DMS53 treated with DMSO at 0.1 percent for 48 hours (cell line): ENCODE measurements around the gene CSRP3.
A peak's percentile ranks its signal among the peaks of the same experiment; 100 is the strongest.

Source experiments
- DNase-seq: peaks from one replicate; lab custom pipeline; 2025; ENCODE audit not compliant: unreplicated experiment; lab: John Stamatoyannopoulos, UW

Gene CSRP3

DNA sequence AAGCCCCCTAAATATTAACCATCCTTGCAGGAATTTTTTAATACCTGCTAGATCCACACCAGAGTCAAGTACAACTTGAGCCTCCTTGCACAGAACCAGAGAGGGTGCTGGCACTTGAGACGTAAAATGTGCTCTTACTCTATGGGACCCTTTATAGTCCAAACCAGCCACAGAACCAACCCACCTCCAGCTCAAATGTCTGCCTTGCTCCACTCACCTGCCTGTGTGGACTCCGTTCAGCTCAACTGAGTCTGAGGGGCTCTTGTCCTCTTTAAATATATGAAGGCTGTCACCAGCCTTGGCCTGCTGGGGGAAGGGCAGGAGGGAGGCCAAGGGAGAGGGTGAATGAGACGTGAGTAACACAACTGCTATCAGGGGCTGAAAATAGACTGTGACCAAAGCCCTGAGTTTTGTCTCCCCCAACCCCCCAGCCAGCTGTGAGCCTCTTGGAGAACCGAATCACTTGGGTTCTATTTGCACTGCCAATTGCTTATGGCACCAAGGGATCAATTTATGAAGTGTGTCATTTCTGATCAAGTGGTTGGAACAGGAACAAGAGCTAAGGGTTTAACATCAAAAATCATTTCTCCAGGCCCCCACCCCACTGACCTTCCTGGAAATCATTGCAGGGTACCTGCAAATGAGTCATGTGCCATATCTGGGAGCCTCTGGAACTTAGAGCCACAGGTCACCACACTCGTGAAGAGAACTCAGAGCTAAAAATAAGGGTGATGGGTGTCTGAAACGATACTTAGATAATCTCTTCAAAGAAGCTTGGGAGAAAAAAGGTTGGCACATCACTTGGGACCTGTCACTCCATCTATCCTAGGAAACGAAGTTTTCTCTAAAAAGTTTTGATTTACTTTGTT lies at the start of gene CSRP3:
Gene CSRP3 (minus strand): TSS at position 247 of the 869 bp plus-strand sequence. CDS start 9,535 bp downstream, outside the sequence.
- DNase-seq: no peak

DNA sequence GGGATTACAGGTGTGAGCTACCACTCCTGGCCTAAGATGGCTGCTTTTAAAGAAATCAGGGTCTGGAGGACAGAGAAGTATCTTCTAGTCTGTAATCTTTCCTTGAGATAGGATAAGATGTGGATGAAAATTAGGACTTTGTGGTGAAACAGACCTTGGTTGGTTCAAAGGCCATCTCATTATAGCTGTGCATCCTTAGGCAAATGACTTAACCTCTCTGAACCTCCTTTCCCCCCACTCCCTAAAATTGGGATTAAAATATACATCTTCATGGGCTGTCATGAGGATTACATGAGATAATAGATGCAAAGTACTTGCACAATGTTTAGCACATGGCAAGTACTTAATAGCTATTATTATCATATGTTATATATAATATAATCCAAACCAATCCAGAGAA lies 49.8 kb upstream of the CSRP3 start:
- DNase-seq: peak; percentile 1

DNA sequence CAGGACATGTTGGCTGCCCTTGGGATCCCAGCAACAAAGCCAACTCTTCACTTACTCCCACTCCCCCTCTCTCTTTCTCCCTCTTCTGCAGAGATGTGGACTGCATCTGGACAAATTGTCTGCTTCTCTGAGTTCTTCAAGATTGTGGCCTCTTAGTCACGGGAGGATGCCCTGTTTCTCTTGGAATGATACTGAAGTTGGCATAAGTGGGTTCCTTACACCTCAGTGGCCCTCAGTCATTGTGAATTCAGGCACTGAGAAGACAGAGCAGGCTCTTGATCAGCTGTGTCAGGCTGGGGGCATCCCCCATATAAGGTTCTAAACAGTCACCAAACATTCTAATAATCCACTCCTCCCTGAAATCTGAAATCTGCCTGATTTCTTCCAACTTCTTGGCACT lies 45.0 kb upstream of the CSRP3 start:
- no peak for DNase-seq

DNA sequence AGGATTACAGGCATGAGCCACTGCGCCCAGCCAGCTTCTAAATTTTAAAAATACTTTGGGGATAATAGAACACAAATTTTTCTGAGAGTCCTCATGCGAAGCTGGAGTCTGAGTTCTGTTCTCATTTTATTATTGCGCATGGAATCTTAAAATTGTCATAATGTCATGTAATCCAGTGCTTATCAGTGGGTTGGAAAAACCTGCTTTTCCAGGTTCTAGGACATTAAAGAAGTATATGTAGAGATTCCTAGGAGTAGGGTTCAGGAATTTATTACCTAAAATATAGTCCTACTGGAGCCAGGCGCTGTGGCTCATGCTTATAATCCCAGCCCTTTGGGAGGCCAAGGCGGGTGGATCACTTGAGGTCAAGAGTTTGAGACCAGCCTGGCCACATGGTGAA lies 43.6 kb upstream of the CSRP3 start:
- no peak for DNase-seq

DNA sequence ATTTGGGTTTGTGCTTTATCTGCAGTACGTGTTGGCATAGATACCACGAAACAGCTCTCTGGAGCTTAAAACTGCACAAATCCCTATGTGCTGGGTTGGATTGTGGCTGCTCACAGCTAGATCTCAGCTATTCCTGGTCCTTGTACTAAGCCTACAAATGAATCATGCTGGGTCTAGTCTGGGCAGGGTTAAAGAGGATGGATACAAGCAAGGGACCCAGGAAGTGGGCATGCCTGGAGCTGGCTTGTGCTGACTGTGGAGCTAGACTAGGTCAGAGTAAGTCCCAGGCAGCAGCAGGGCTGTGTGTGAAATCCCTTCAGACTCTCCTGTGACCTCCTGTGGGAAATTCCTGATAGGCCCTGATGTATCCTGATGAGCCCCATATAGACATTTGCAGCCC lies 42.8 kb upstream of the CSRP3 start:
- peak; percentile 28 for DNase-seq

DNA sequence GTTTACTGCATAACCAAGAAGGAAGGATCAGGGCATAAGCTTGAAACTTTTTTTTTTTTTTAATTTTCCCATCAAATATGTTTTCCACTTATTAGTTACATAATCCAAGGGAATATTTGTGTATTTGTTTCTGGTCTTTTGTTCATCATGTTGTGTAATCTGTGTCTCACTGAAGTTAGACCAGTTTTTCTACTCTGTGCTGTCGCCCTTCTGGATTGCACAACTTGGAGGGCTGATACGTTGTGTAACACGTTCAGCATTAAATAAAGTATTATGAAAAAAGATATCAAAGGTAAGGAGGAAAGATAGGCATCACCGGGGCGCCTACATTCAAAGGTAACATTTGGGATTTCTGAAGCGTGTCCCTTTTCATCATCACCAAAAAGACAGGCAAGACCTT lies 42.3 kb upstream of the CSRP3 start:
- peak; percentile 53 for DNase-seq

DNA sequence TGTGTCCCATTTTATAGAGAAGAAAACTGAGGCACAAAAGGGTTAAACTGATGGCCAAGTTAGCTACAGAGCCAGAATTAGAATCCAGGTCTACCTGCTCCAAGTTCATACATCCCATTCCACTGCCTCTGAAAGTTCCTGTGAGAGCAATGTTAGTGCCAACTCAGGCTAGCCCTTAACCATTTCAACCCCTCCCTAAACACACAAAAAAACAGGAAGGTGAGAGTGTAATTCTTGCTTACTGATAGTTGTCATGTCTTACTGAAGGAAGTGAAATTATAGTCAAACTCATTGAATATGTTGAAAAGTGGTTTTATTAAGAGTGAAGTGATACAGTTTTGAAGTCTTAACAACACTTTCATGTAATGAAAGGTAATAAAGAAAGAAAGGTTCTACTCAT lies 41.8 kb upstream of the CSRP3 start:
- peak; percentile 9 for DNase-seq

DNA sequence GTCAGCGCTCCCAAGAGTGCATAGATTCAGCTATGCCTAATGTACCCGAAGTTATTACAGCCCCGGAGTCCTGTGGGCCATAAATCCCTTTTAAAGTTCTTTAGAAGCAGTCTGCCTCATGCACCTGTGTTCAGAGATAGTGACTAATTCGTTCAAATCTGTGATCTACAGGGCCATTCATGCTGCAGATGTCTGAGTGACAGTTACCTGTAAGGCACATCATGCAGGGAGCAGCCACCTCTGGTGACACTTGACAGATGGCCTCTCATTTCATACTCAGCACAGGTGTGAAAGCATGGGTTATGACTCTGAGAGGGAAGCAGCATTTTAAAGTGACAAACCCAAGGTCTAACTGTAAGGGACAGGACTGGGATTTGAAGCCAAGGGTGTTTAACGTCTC lies 41.4 kb upstream of the CSRP3 start:
- peak; percentile 8 for DNase-seq

DNA sequence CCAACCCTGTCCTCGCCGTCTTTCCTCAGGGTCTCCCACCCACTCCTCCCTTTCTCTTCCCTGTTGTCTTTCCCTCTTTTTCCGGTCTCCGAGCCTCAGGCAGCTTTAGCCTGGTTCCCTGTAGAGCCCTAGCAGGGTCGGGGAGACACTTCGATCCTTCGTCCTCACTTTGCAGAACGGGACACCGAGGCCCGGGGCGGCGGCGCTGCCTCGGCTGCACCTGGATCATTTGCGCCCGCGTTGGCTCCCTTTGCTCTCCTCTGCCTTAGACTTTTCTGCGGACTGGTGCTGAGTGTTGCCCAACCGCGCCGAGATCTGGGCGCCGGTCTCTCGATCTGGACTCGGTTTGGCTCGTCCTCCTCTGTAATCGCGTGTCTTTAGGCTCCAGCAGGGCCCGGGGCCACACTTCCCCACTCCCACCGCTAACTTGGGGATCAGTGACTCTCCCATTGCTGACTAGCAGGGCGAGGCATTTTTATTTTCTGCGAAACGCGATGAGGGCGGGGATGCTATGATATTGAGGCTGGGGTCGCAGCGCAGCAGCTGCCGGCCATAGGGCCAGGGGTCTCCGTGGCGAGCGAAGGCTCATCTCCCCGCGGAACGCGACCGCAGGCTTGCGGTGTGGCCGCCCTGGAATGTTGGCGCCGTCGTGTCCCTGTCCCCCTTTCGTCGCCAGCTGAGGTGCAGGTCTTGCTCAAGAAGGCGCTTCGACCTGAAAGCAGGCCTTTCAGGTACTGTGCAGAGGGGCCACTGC lies 40.6 kb upstream of the CSRP3 start:
- DNase-seq: peak; percentile 8

DNA sequence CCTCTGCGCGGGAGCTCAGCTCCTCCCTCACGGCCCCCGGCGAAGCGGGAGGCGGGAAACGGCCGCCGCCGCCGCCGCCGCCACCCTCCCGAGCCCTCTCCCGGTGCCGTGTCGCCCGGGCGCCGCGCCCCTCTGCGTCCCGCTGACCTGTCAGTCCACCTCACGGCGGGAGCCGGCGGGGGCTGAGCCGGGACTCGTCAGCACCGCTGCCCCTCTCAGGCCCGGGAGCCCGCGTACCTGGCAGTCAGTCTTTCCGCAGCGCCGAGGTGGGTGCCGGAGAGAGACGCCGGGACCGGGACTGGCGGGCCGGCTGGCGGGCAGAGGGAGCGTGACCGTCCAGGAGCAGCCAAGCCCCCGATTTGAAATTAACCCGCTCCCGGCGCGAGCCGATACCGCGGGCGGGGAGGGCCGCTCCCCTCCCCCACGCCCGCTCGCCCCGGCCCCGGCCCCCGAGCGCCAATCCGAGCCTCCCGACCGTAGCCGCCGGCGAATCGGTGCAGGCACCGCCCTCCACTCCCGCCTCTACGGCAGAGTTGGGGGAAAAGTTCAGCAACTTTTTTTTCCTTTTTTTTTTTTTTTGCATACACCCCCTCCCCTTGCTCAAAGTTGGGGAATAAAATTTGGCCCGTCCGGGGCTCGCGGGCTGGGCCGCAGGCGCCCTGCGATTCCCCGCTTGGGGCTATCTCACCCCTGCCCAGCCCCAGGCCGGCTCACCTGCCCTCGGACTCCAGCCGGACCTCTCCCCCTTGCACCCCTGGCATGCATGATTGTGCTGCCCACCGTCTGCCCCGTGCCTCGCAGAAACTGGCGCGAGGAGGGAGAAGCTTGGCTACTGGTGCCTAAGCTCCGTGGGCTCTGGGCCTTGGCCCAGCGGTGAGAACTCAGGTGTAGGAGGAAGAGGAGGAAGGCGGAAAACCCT lies 39.7 kb upstream of the CSRP3 start:
- DNase-seq: peak; percentile 24

DNA sequence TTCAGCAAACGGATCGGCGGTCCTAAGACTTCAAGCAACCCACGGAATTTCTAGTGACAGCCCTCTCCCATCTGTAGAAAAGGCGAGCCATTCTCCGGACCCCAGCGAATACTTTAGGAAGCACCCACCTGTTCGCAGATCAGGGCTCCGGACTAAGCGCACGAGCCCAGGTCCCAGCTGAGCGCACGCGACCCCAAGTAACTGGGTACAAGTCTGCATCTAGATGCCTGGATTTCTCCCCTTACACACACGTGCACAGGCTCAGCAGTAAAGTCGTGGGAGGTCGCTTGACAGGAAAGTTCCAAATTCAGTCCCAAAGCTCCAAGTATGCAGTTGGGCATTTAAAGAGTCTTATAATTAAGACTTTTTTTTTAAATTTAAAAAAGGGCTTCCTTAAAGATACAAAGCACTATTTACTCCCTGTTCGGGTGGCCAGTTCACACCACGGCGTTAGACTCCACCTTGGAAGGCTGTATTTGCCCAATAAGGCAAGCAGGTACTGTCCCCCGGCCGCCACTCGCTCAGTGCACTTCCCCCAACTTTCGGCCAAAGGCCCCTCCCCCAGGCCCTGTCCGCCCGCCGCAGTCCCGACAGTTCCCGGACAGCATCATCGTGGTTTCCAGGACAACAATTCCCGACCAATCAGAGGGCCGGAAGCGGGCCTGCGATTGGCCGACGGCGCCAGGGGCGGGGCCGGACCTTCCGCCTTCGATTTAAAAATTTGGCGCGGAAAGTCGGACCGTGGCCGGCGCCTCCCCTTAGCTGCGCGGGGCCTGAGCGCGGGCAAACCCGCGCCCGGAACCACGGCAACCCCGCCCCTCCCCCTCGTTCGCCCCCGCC lies 38.9 kb upstream of the CSRP3 start, which contains the start of gene E2F8:
Gene E2F8 (minus strand): TSS at position 526 of the 840 bp plus-strand sequence. CDS start 824 bp downstream, outside the sequence.
- DNase-seq: peak; percentile 92

DNA sequence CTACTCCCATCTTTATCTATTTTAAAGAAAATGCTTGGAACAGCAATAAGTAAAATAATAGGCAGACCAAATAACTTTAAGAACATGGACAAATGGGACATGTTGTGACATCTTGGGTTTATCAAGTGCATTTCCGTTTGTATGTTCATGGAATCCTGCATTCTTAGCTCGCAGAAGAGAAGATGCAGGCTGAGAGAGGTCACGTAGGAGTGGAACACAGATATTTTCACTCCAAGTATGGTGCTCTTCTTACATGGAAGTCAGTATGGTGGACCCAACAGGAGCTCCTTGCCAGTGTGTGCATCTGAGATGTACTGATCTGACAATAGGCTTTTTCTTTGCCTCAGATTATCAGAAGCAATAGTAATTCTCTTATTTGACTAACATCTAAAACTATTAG lies 37.3 kb upstream of the CSRP3 start:
- DNase-seq: no peak

DNA sequence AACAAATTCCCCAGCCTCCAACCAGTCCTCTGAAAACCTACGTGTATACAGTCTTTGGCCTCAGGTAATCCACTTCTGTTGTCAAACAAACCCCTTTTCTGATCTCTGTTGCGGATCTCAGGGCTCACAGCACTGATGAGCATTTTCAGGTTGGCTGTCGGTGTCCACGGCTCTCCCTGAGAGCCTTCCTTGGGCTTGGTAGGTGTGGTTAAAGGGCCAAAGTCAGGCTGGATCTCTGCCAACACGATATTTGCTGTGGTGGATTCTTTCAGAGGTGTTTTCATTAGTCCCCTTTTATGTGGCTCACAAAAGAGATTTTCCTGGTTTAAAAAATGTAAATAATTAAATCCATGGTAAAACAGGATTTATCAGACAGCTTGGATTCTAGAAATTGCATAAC lies 36.0 kb upstream of the CSRP3 start:
- DNase-seq: no peak

DNA sequence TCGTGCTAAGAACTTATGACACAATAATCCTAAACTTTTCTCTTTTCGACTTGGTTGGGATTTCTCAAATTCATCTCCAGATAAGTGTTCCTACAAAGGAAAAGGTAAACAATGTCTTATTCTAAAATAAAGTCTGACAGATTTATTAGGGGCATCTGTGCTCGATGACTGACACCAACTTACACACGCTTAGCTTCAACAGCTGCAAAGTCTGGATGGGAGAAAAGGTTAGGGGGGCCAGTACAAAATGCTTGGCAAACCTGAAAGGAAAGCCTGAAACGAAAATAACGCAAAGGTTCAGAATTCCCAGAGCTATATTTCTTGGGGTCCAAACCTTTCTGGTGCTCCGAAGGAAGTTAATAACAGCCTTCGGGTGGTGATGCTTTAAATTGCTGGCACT lies 35.6 kb upstream of the CSRP3 start:
- no peak for DNase-seq

DNA sequence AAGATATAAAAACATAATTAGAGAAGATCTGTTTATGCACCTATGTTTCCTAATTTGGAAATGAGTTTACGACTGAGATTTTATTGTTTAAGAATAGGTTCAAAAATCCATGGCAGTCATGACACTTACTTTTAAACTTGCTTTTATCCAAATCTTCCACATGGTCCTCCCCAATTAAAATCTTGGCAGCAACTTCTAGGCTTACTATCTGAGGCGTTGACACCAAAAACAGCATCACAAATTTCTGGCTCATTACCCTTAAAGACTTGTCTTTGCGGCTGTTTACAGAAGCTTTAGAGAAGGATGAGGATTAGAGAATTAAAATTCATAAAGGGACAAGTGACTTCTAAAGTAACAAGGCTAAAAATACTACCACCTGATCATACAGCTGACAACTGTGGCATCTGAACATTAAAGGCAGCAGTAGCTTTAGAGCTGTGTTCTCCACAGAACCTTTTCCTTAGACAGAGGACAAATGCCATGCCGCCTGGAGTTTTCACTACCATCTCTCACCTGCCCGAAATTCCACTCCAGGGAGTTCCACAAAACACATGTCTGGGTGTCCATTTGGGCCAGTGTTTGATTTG lies 32.5 kb upstream of the CSRP3 start:
- no peak for DNase-seq

DNA sequence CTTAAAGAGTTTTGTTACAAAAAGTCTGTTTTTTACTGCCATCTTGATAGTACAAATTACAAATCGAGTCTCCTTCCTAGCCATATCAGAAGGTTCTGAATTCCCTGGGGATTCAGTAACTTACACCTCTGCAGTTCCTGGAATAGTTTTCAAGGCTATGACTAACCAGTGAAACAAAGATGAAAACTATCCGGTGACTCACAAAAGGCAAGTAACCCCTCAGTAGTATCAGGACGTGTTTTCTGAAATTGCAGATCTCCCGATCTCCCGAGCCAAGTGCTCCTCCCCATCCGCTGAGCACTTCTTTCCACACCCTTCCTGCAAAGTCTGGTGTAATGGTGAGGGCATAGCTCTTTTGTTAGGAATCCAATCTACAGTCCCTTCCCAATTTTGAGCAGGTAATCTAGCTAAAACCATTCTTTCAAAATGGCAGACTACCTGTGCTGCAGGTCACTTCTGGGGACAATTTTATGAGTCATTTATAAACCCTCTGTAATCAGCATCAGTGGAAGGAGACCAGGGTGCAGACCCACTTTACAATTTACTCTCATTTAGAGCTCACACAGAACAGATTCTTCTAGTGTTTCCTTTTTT lies 31.2 kb upstream of the CSRP3 start:
- DNase-seq: no peak

DNA sequence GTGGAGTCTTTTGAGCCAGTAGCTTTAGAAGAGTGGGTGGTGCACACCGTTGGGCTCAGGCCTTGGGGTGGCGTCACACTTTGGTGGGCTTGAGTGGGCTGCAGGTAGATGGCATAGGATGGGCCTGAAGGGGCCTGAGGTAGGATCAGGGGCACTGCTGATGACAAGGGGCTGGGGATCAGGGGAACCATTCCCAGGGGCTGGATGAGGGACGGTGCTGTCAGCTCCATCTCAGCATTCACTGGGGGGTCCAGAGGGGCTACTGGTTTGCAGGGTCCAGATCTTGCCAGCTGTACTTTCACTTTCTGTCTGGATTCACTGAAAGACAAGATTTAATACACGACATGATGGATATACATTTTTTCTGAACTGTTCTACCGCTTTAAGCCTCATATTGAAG lies 27.9 kb upstream of the CSRP3 start:
- no peak for DNase-seq

DNA sequence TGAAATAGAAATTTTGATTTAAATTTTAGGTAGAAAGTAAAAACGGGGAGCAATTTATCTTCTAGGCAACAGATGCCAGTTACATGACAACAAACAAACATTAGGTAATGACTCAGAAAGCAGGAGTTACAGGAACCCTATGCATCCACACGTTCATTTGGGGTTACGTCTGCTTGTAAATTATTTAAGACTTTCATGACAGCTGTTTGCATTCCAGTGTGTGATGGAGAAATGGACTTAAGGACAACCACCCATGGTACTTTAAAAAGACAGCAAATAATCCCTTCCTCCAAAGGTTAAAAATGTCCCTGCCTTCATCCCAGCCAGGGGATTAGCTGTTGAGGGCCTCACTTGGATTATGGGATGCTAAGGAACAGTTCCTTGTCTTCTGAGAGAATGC lies 27.2 kb upstream of the CSRP3 start:
- no peak for DNase-seq

DNA sequence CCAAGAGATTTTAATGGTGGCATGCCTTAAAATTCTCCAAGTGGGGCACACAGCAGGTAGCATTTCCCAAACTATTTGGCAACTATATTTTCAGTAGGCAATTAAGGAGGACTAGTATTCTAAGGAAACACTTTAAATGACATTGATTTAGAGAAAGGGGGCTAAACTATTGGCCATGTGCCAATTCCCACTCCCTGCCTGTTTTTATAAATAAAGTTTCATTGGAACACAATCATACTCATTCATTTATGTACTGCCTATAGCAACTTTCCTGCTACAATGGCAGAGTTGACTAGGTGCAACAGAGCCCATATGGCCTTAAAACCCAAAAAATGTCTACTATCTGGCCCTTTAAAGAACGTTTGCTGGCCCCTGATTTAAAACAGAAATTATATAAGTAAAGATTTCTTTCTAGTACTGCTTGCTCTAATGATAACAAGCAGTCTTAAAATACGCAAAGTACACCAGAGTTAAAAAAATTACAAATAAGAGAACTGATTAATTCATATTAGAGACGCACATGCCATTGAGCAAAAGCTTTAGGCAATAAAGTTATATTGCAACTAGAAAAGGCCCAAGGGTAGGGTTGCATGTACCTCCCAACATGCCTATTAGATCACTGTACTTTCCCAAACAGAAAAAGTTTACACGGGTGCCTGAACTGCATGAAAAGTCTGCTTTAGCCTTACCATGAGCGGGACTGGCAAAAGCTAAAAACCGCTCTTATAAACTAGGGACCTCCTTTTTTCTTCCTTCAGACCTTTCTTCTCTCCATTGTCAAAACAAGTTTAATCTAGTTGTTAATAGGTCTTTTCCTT lies 24.8 kb upstream of the CSRP3 start:
- DNase-seq: no peak
